K562 (cell line): ENCODE measurements around the gene NFKBIA. TPM values are rescaled to one million over a fixed set of nuclear protein-coding genes. Genes with fewer than 3 reads are reported as not detected.

ENCODE experiments used
- CCAR2 ChIP-seq: fragments of 200-400 bp; formaldehyde crosslinking; IDR thresholded peaks from 2 replicates; pipeline ENCODE4 v1.6.1; 2017; ENCODE audit warnings: mild to moderate bottlenecking, low read depth, low read length
- DMBX1 ChIP-seq: fragments of 250-450 bp; sonication (Bioruptor Pico); IDR thresholded peaks from 2 replicates; pipeline ENCODE4 v1.8.0; 2022; ENCODE audit warnings: inconsistent platforms, mild to moderate bottlenecking, moderate library complexity, borderline replicate concordance
- E2F8 ChIP-seq: fragments of 450-650 bp; IDR thresholded peaks from 2 replicates; pipeline ENCODE4 v1.7.1; 2018; ENCODE audit warnings: mild to moderate bottlenecking, low read depth; ENCODE audit not compliant: partially characterized antibody
- KAT8 ChIP-seq: fragments of 450-650 bp; IDR thresholded peaks from 2 replicates; pipeline ENCODE4 v1.6.1; 2016; ENCODE audit warnings: low read depth, mild to moderate bottlenecking
- KLF10 ChIP-seq: fragments of 250-450 bp; sonication (Bioruptor Pico); IDR thresholded peaks from 2 replicates; pipeline ENCODE4 v1.6.1; 2021; ENCODE audit warnings: matching md5 sums
- MAFK ChIP-seq: IDR thresholded peaks from 2 replicates; pipeline ENCODE4 v1.6.1; 2011; ENCODE audit warnings: low read length, improper control_type of control experiment
- TARDBP ChIP-seq: fragments of 450-650 bp; IDR thresholded peaks from 2 replicates; pipeline ENCODE4 v1.6.1; 2016
- ZBTB2 ChIP-seq: fragments of 450-650 bp; IDR thresholded peaks from 2 replicates; pipeline ENCODE4 v1.6.1; 2016; ENCODE audit warnings: antibody characterized with exemption
- ZNF318 ChIP-seq, 2 experiments: fragments of 450-650 bp; IDR thresholded peaks; 2 replicates each; pipeline ENCODE4 v1.6.1; 2016; ENCODE audit warnings: mild to moderate bottlenecking in 2 of 2, borderline replicate concordance in 1 of 2, low read depth in 1 of 2, moderate library complexity in 1 of 2
- ZNF764 ChIP-seq: fragments of 250-450 bp; sonication (Bioruptor Pico); IDR thresholded peaks from 2 replicates; pipeline ENCODE4 v1.4.0; 2020; ENCODE audit warnings: low read depth, mild to moderate bottlenecking, moderate library complexity
- polyA plus RNA-seq, 8 experiments: library from polyadenylated mRNA; depleted of rRNA in 4 of 8; stranded (reverse) in 5 of 8; unstranded in 3 of 8; fragments of >200 nt; fragmentation: Nextera tagmentation in 2 of 8; fragmentation: Illumina TruSeq in 1 of 8; extraction: Ambion mirVana in 2 of 8; extraction: Trizol in 1 of 8; gene quantifications; 2 replicates each; pipeline versions ENCODE4 v1.2.1 to v1.2.3, GENCODE V29; 2011 to 2014; ENCODE audit warnings: inconsistent platforms in 1 of 8, missing spikeins in 1 of 8
- total RNA-seq, 7 experiments: library from RNA; depleted of rRNA in 6 of 7; stranded (reverse); fragments of >200 nt in 6 of 7; fragmentation: Illumina TruSeq in 2 of 7; extraction: Trizol in 2 of 7; gene quantifications; 2 replicates each; pipeline versions ENCODE4 v1.2.1 to v1.2.3, GENCODE V29; 2011 to 2021; ENCODE audit warnings: low replicate concordance in 1 of 7
- TF ChIP-seq, protein P1 (sequence below): fragments of 450-650 bp; IDR thresholded peaks from 2 replicates; pipeline ENCODE4 v1.6.1; 2017; ENCODE audit warnings: antibody characterized with exemption, mild to moderate bottlenecking

NFKBIA gene
- total and polyA plus RNA-seq, 9 of the 15 experiments (the other 6 are each of a cell fraction or from before 2014, with no cell fraction given), result 6.9 to 31.8 (median 18.2) TPM

DNA sequence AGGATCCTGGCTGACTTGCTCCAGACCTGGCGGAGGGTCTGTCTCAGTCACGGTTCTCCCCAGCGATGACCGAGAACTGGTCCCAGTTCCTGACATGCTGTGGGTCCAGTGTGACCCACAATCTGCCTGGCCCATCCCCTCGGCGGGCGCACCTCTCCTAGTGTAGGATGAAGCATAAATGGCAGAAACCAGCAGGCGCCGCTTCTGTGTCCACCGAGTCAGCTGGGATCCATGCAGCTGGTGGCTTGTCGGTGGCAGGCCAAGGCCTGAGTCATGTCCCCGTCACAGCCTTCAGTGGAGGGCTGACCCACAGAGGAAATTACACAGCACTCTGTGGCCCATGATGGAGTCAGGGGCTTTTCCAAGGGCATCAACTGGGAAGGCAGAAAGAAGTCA is 38.5 kb downstream of the NFKBIA start (continued):
- TF ChIP-seq CCAR2 (no peak), MAFK (no peak), ZNF318 (IDR thresholded peaks at IDR 0.05; ENCODE audit: borderline replicate concordance in 1 of 2, low read depth in 1 of 2) (no peak), KAT8 (no peak), KLF10 (no peak), E2F8 (no peak), ZBTB2 (no peak), TARDBP (no peak), DMBX1 (CRISPR knock-in tag) (peak; percentile 47), ZNF764 (CRISPR knock-in tag) (no peak)
- TF ChIP-seq, protein P1, sequence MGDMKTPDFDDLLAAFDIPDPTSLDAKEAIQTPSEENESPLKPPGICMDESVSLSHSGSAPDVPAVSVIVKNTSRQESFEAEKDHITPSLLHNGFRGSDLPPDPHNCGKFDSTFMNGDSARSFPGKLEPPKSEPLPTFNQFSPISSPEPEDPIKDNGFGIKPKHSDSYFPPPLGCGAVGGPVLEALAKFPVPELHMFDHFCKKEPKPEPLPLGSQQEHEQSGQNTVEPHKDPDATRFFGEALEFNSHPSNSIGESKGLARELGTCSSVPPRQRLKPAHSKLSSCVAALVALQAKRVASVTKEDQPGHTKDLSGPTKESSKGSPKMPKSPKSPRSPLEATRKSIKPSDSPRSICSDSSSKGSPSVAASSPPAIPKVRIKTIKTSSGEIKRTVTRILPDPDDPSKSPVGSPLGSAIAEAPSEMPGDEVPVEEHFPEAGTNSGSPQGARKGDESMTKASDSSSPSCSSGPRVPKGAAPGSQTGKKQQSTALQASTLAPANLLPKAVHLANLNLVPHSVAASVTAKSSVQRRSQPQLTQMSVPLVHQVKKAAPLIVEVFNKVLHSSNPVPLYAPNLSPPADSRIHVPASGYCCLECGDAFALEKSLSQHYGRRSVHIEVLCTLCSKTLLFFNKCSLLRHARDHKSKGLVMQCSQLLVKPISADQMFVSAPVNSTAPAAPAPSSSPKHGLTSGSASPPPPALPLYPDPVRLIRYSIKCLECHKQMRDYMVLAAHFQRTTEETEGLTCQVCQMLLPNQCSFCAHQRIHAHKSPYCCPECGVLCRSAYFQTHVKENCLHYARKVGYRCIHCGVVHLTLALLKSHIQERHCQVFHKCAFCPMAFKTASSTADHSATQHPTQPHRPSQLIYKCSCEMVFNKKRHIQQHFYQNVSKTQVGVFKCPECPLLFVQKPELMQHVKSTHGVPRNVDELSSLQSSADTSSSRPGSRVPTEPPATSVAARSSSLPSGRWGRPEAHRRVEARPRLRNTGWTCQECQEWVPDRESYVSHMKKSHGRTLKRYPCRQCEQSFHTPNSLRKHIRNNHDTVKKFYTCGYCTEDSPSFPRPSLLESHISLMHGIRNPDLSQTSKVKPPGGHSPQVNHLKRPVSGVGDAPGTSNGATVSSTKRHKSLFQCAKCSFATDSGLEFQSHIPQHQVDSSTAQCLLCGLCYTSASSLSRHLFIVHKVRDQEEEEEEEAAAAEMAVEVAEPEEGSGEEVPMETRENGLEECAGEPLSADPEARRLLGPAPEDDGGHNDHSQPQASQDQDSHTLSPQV, result peak; percentile 13; the same call in 1 of the 2 replicates
